Chondrocyte (in vitro differentiated cells): ENCODE data around the gene RPL39L. TPM values are rescaled to one million over a fixed set of nuclear protein-coding genes. Genes with fewer than 3 reads are reported as not detected.

ENCODE experiments used
- DNase-seq: peaks from one replicate; pipeline ENCODE4 v3.0.0; 2021; ENCODE audit warnings: mixed read lengths, low spot score
- H3K27ac Mint-ChIP-seq: one replicate; pipeline ENCODE4 v1.8.0; 2021; ENCODE audit warnings: mild to moderate bottlenecking, moderate library complexity, mixed read lengths; ENCODE audit not compliant: unreplicated experiment
- H3K27me3 Mint-ChIP-seq: 2 replicates; pipeline ENCODE4 v1.8.0; 2021; ENCODE audit warnings: low read depth, mixed read lengths
- H3K36me3 Mint-ChIP-seq: 2 replicates; pipeline ENCODE4 v1.8.0; 2021; ENCODE audit warnings: low read depth, mixed read lengths
- H3K4me1 Mint-ChIP-seq: 2 replicates; pipeline ENCODE4 v1.8.0; 2021; ENCODE audit warnings: low read depth, mild to moderate bottlenecking, mixed read lengths
- H3K4me3 Mint-ChIP-seq: one replicate; pipeline ENCODE4 v1.8.0; 2021; ENCODE audit warnings: mild to moderate bottlenecking, moderate library complexity, mixed read lengths; ENCODE audit not compliant: unreplicated experiment
- H3K9me3 Mint-ChIP-seq: 2 replicates; pipeline ENCODE4 v1.8.0; 2021; ENCODE audit warnings: low read depth, mixed read lengths
- CTCF ChIP-seq: fragments of 200-600 bp; sonication (generic); IDR thresholded peaks from 2 replicates; pipeline ENCODE4 v1.5.0; 2021; ENCODE audit warnings: antibody characterized with exemption, mild to moderate bottlenecking, moderate library complexity
- total RNA-seq: library from RNA; stranded (reverse); gene quantifications from 3 replicates; pipeline ENCODE4 v1.2.1, GENCODE V29; 2021

RPL39L gene
- total RNA-seq, 1 donor from 2014 or later, result 15.8 TPM

DNA sequence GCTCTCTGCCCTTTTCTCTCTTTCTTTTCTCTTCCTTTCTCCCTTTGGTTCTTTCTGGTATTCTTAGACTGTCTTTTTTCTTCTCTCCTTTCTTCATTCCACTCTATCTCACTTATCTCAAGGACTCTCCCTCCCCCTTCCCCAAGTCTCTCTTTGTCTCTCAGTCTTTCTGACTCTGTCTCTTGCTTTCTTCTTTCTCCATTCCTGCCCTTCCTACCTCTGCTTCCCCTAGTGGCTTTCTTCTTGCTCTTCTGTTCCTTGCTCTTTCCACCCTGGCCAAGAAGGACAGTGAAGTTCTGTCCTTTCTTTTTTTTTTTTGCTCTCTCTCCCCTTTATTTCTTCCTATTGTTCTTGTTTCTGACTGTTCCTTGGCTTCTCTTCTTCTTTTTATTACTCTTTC is 22.3 kb upstream of the RPL39L start:
- Mint-ChIP-seq H3K4me1 (peaks cover 7% of the 10 kb centered on the region), H3K27me3 (peaks cover 12% of the 10 kb centered on the region), H3K4me3 (no peak overlapping the region), H3K36me3 (peaks cover 2% of the 10 kb centered on the region), H3K9me3 (peaks cover 10% of the 10 kb centered on the region), H3K27ac (no peak overlapping the region)
- TF ChIP-seq CTCF, result no peak
- no peak for DNase-seq

GRCh38 chr3:187150599-187150998 is 11.3 kb upstream of the RPL39L start:
- DNase-seq, result no peak
- H3K9me3 Mint-ChIP-seq, result peaks cover 22% of the 10 kb centered on the region
- H3K36me3 Mint-ChIP-seq, result peaks cover 3% of the 10 kb centered on the region
- H3K27me3 Mint-ChIP-seq, result peaks cover 20% of the 10 kb centered on the region
- no peak overlapping the region for H3K4me3 Mint-ChIP-seq
- peaks cover 4% of the 10 kb centered on the region for H3K4me1 Mint-ChIP-seq
- H3K27ac Mint-ChIP-seq, result no peak overlapping the region
- peak; percentile 55 for TF ChIP-seq CTCF

DNA sequence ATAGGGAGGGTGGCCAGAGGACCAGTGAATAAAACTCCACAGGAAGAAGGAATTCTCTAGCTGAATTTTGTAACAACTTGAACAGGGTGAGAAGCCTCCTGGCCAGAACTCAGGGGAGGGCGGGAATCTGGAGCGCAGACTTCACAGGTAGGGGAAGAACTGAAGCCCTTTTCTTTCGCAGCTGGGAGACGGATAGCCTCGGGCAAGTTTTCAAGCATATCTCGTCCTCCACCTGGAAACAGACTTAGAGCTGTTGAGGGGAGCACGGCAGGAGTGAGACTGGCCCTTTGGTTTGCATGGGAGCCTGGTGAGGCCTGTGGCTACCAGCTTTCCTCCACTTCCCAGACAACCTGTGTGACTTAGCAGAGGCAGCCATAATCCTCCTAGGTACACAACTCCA is 10.9 kb upstream of the RPL39L start:
- Mint-ChIP-seq H3K4me1 (peaks cover 4% of the 10 kb centered on the region), H3K36me3 (peaks cover 3% of the 10 kb centered on the region), H3K27me3 (peaks cover 20% of the 10 kb centered on the region), H3K9me3 (peaks cover 18% of the 10 kb centered on the region), H3K4me3 (no peak overlapping the region), H3K27ac (no peak overlapping the region)
- DNase-seq, result no peak
- TF ChIP-seq CTCF, result no peak

DNA sequence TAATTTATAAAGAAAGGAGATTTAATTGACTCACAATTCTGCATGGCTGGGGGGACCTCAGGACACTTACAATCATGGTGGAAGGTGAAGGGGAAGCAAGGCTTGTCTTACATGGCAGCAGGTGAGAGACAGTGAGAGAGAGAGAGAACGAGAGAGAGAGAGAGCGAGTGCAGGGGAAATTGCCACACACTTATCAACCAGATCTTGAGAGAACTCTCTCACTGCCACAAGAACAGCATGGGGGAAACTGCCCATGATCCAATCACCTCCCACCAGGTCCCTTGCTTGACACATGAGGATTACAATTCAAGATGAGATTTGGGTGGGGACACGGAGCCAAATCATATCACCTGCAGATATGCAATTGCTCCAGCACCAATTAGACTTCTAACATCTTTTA is 7.1 kb upstream of the RPL39L start:
- no peaks in the 10 kb centered on the region for H3K36me3 Mint-ChIP-seq
- peaks cover 4% of the 10 kb centered on the region for H3K9me3 Mint-ChIP-seq
- no peak for TF ChIP-seq CTCF
- H3K4me1 Mint-ChIP-seq, result peaks cover 4% of the 10 kb centered on the region
- H3K4me3 Mint-ChIP-seq, result no peak overlapping the region
- no peak overlapping the region for H3K27ac Mint-ChIP-seq
- no peak for DNase-seq
- peaks cover 4% of the 10 kb centered on the region for H3K27me3 Mint-ChIP-seq

GRCh38 chr3:187145149-187145895 is 6.0 kb upstream of the RPL39L start:
- no peak overlapping the region for H3K4me3 Mint-ChIP-seq
- H3K9me3 Mint-ChIP-seq, result peaks cover 4% of the 10 kb centered on the region
- no peaks in the 10 kb centered on the region for H3K4me1 Mint-ChIP-seq
- no peak for DNase-seq
- H3K27me3 Mint-ChIP-seq, result peaks cover 3% of the 10 kb centered on the region
- no peak overlapping the region for H3K27ac Mint-ChIP-seq
- H3K36me3 Mint-ChIP-seq, result no peaks in the 10 kb centered on the region
- TF ChIP-seq CTCF, result no peak
